ENCODE data around the gene URAD.
"Not testable (repeated sequence)": the region's sequence is repeated elsewhere in the genome, so short reads cannot be mapped to it uniquely, and the experiment has no call there.

The URAD gene

GRCh38 chr13:27988520-27988919 is at the start of gene URAD:
Gene URAD (minus strand): TSS chr13:27988693. CDS start chr13:27988637, 56 bp downstream.
- DNase-seq, result no peak

- no peak for DNase-seq
Observed at GRCh38 chr13:28037399-28037798, 48.9 kb upstream of the URAD start.

GRCh38 chr13:28035146-28035782 is 46.8 kb upstream of the URAD start:
- DNase-seq, result no peak

GRCh38 chr13:28033894-28034655 is 45.6 kb upstream of the URAD start:
- no peak for DNase-seq

- not testable (repeated sequence) for DNase-seq
Observed at GRCh38 chr13:28032438-28032837, 43.9 kb upstream of the URAD start.

- DNase-seq, result no peak
Observed at GRCh38 chr13:28031896-28032288, 43.4 kb upstream of the URAD start.

GRCh38 chr13:28031220-28031895 is 42.9 kb upstream of the URAD start:
- DNase-seq, result no peak

- no peak for DNase-seq
Observed at GRCh38 chr13:28027607-28028364, 39.3 kb upstream of the URAD start.

- no peak for DNase-seq
Observed at GRCh38 chr13:28027071-28027470, 38.6 kb upstream of the URAD start.

GRCh38 chr13:28026508-28026907 is 38.0 kb upstream of the URAD start:
- DNase-seq, result no peak

GRCh38 chr13:28022848-28023518 is 34.5 kb upstream of the URAD start:
- DNase-seq, result no peak

GRCh38 chr13:28014301-28014700 is 25.8 kb upstream of the URAD start:
- no peak for DNase-seq

GRCh38 chr13:28013482-28013881 is 25.0 kb upstream of the URAD start:
- no peak for DNase-seq

- no peak for DNase-seq
Observed at GRCh38 chr13:28012896-28013295, 24.4 kb upstream of the URAD start.

GRCh38 chr13:28012383-28012782 is 23.9 kb upstream of the URAD start:
- DNase-seq, result no peak

- DNase-seq, result no peak
Observed at GRCh38 chr13:28010046-28010445, 21.6 kb upstream of the URAD start.

- DNase-seq, result not testable (repeated sequence)
Observed at GRCh38 chr13:28005016-28005415, 16.5 kb upstream of the URAD start.

GRCh38 chr13:28002886-28003698 is 14.6 kb upstream of the URAD start:
- DNase-seq, result no peak

GRCh38 chr13:28001837-28002473 is 13.5 kb upstream of the URAD start:
- no peak for DNase-seq

- DNase-seq, result no peak
Observed at GRCh38 chr13:28001049-28001448, 12.6 kb upstream of the URAD start.

GRCh38 chr13:28000567-28000966 is 12.1 kb upstream of the URAD start:
- no peak for DNase-seq

All from activated gamma-delta T cell treated with Interleukin-2 at 50 U/mL for 16 hours (primary cell).